GM19395 (cell line): ENCODE results near the gene WWOX.

Source experiments
- ATAC-seq: cut with Tn5 transposase; IDR thresholded peaks from one replicate; pipeline ENCODE4 v1.9.1; 2021; ENCODE audit warnings: mild to moderate bottlenecking, moderate library complexity; ENCODE audit not compliant: unreplicated experiment

The WWOX gene

DNA sequence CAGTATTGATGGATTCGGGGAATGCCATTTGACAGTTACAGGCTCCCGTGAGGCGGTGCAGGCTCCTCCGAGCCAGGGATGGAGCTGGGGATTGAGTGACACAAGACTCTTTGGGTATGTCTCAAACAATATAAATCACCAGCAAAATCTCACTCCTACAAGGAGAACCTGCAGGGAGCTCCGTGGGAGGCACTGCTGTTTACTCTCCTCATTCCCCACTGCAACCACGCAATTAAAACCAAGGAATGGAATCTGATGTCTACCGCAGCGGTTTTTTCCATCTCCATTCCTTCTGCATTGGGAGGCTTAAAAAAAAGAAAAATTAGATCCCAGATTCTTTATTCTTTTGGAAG, 157.9 kb downstream of the WWOX start:
- no peak for ATAC-seq

- no peak for ATAC-seq
These were observed 159.1 kb downstream of the WWOX start for GRCh38 chr16:78258375-78259065.

DNA sequence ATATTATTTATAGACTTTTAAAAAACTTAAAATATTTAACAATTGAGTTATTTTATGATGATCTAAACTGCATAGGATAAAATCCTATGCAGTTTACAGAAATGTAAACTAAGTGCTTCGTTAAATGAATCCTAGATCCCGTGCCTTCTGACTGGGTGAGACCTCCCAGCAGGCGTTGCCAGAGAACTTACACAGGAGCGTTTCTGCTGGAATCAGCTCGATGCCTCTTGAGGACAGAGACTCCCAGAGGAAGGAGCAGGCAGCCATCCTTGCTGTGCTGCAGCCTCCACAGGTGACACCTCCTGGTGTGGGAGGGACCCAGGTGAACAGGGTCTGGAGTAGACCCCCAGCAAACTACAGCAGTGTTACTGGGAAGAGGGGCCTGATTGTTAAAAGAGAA, 160.4 kb downstream of the WWOX start:
- ATAC-seq, result no peak

- no peak for ATAC-seq
These were observed 165.2 kb downstream of the WWOX start for GRCh38 chr16:78264642-78265041.

- ATAC-seq, result no peak
These were observed 169.8 kb downstream of the WWOX start for GRCh38 chr16:78269256-78269655.

- no peak for ATAC-seq
These were observed 172.5 kb downstream of the WWOX start for GRCh38 chr16:78271981-78272380.

GRCh38 chr16:78274771-78275170, 175.3 kb downstream of the WWOX start:
- ATAC-seq, result no peak

DNA sequence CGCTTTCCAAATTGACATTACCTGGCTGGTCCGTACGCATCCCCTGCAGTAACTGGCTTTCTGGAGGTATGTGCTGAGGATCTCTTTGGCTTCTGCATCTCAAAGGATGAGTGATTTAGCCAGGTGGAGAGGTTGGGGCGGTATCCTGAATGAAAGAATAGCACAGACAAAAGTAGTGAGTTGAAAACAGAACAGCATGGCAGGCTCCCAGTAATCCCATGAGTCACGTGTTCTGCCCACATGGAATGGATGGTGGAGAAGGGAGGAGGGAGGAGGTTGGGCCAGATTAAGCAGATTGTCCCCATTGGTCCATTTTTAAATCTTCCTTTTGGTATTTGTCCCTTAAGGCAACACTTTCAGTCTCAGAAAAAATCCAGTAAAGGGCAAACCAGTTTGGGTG, 176.0 kb downstream of the WWOX start:
- ATAC-seq, result no peak

- ATAC-seq, result no peak
These were observed 178.0 kb downstream of the WWOX start for GRCh38 chr16:78277321-78278055.

DNA sequence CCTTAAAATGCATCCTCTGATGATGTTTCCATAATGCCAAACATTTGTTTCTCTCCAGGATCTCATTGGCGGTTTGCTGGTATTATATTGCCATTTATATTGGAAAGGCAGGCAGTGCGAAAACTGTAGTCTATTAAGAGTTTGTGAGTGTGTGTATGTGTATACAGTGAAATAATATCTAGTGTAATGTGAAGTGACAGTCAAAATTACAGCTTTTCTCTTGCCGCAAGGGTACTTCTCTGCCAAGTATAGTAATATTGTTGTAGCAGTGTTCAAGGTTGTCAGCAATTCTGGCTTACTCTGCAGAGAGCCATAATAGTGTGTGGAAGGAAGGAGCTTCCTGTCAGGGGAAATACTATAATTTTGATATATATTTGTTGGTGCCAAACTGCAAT, 178.6 kb downstream of the WWOX start:
- ATAC-seq, result no peak

- no peak for ATAC-seq
These were observed 181.7 kb downstream of the WWOX start for GRCh38 chr16:78281115-78281514.

GRCh38 chr16:78283548-78284251, 184.2 kb downstream of the WWOX start:
- no peak for ATAC-seq

DNA sequence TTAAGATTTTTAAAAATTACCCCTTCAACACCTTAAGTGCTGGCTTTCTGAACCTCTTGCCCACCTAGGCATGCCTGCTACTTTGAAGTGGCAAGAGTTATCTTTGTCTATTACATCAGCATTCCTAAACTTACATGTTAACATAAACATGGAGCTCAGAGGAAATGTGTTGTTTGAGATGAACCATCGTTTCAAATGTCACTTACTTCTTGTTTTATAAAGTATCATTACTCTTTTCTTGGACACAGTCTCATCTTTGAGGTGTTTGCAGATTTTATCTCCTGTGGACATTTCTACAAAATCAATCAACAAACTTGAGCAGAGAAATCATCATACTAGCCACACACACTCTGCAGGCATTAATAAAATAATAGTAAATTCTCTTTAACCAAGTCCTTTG, 184.9 kb downstream of the WWOX start:
- ATAC-seq, result no peak

DNA sequence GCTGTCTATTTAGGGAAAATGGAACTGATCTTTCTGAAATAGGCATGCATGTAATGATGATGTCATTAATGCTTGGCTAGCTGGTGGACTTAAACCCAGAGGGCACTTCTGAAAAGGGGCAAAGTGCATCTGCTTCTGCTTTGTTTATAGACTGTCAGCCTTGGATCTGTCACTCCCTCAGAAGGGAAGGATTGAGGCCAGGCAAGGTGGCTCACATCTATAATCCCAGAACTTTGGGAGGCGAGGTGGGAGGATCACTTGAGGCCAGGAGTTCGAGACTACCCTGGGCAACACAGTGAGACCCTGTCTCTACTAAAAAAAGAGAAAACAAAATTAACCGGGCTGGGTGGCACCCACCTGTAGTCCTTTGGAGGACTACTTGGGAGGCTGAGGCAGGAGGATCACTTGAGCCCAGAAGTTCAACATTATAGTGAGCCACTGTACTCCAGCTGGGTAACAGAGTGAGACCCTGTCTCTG, 185.5 kb downstream of the WWOX start:
- no peak for ATAC-seq

DNA sequence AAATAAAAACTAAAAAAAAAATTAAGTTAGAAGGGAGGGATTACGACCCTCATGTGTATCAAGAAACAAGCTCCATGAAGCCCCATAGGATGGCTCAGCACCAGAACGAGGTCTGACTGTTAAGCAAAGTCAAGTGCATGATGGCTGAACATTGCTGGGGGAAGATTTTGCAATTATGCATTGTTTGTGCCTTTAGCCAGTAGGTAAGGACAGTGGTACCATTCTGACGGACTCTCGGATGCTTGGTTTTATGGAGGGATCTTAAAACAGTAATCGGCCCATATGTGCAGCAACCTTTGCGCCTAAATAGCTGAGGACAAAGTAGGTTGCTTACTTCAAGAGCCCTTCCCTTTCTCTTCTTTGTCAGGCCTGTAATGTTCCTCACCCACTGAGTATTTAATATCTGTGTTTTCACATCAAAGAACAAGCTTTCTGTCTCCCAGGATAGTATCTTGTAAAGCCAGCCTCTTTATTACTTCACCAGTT, 186.0 kb downstream of the WWOX start:
- no peak for ATAC-seq

DNA sequence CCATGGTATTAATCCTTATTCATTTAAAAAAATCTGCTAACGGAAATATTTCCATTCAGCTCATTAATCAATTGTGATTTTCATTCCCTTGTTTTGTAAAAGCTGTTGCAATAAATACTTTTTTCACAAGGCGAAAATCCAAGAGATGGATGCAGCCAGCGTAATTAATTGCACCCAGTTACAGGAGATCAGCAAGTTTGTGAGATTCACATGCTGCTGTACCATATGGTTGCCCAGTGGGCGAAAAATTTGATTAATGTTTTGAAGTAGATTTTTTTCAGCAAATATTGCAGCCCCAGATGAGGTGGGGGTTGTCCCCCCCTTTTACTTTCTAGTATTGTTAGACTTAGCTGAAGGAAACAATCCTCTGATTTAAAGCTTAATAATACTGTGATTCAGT, 186.6 kb downstream of the WWOX start:
- ATAC-seq, result no peak

GRCh38 chr16:78288888-78289287, 189.4 kb downstream of the WWOX start:
- no peak for ATAC-seq

GRCh38 chr16:78289373-78289772, 189.9 kb downstream of the WWOX start:
- no peak for ATAC-seq

DNA sequence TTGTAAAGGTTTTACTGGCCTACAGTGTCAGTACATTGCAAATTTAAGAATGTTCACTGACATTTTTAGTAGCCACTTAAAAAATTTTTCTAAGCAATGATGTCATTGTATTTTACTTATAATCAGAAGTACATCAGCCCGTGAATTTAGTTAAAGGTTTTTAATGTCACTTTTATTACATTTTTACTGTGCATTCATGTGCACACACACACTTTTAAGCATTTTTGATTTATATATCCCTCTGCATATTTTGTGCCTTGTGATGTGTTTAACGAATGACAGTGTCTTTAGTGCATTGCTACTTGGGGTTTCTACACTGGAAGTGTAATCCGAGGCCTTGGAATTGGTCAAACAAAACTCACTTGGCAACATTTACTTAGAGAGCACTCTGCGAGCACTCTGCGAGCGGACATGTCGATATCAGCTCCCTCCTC, 190.4 kb downstream of the WWOX start:
- ATAC-seq, result no peak

DNA sequence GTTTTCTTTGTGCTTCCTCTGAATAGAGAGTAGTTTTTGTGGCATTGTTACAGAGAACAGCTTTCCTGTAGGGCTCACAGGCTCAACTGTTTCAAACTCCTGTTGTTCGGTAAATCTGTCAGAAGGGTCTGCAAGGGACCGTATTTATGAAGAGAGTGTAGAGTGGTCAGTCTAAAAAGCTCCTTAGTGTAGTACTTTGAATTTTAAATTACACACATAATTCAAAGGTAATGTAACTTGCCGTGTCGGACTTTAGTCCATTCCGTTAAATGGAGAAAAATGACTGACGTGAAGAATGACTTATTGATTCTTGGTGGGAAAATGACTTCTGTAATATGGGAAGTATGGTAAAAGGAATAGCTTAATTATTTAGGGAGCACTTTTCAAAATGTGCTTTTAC, 190.9 kb downstream of the WWOX start:
- ATAC-seq, result no peak

GRCh38 chr16:78290872-78291591, 191.6 kb downstream of the WWOX start:
- ATAC-seq, result no peak
